A673 (cell line): Measurements from ENCODE around the gene PRKCI. TPM values are rescaled to one million over a fixed set of nuclear protein-coding genes. Genes with fewer than 3 reads are reported as not detected.

Experiments
- BruUV-seq: library from RNA; stranded (reverse); fragments of 400-500 nt; replicated peaks from 2 replicates; lab custom pipeline; 2021; lab: Mats Ljungman, UMichigan
- CTCF ChIA-PET: fragments of 300-600 bp; sonication (Branson Sonifier 250); formaldehyde crosslinking; loops from one replicate; lab custom pipeline; 2022; ENCODE audit warnings: antibody characterized with exemption; lab: Charles Lee
- POLR2A ChIA-PET: fragments of 300-600 bp; sonication (Branson Sonifier 250); formaldehyde crosslinking; loops from one replicate; lab custom pipeline; 2022; ENCODE audit warnings: antibody characterized with exemption; ENCODE audit not compliant: low non-redundant PET; lab: Charles Lee
- DNase-seq: peaks from one replicate; pipeline ENCODE4 v3.0.0-alpha.2; 2015; ENCODE audit warnings: low spot score
- H3K27ac ChIP-seq: fragments of 200-600 bp; sonication (generic); 2 replicates; pipeline ENCODE4 v1.5.1; 2016; ENCODE audit warnings: mixed run types, low read depth, mild to moderate bottlenecking, mixed read lengths, antibody characterized with exemption, low read length; ENCODE audit not compliant: poor library complexity, severe bottlenecking
- H3K27me3 ChIP-seq: fragments of 200-600 bp; sonication (generic); replicated peaks from 2 replicates; pipeline ENCODE4 v1.6.1; 2017; ENCODE audit warnings: mixed run types, low read depth, mild to moderate bottlenecking, mixed read lengths, antibody characterized with exemption, low read length; ENCODE audit not compliant: insufficient read depth, poor library complexity
- H3K36me3 ChIP-seq: fragments of 200-600 bp; sonication (generic); 2 replicates; pipeline ENCODE4 v1.6.1; 2016; ENCODE audit warnings: mixed run types, mild to moderate bottlenecking, mixed read lengths, antibody characterized with exemption, low read length; ENCODE audit not compliant: insufficient read depth, poor library complexity, severe bottlenecking
- H3K4me1 ChIP-seq: fragments of 200-600 bp; sonication (generic); 2 replicates; pipeline ENCODE4 v1.6.1; 2017; ENCODE audit warnings: mixed run types, mild to moderate bottlenecking, mixed read lengths, antibody characterized with exemption, low read length; ENCODE audit not compliant: insufficient read depth, poor library complexity, severe bottlenecking
- H3K4me3 ChIP-seq: fragments of 200-600 bp; sonication (generic); 2 replicates; pipeline ENCODE4 v1.5.1; 2016; ENCODE audit warnings: low read depth, mixed run types, mild to moderate bottlenecking, mixed read lengths, low read length; ENCODE audit not compliant: poor library complexity, severe bottlenecking
- H3K9me3 ChIP-seq: fragments of 200-600 bp; sonication (generic); 2 replicates; pipeline ENCODE4 v1.6.1; 2016; ENCODE audit warnings: mixed run types, low read depth, mild to moderate bottlenecking, mixed read lengths, antibody characterized with exemption, low read length; ENCODE audit not compliant: poor library complexity, severe bottlenecking
- CTCF ChIP-seq: fragments of 300-800, 200-600 bp; sonication (generic); conservative IDR thresholded peaks from 2 replicates; pipeline ENCODE4 v1.5.1; 2017; ENCODE audit warnings: low read depth, mild to moderate bottlenecking, antibody characterized with exemption, low read length, moderate library complexity, mixed read lengths
- EZH2 ChIP-seq: fragments of 200-600 bp; sonication (generic); IDR thresholded peaks from 2 replicates; pipeline ENCODE4 v1.6.1; 2017; ENCODE audit warnings: borderline replicate concordance, low read depth, mild to moderate bottlenecking, mixed read lengths, antibody characterized with exemption, low read length; ENCODE audit not compliant: poor library complexity, severe bottlenecking
- intact Hi-C: fragments of 100-400 bp; cut with micrococcal nuclease; formaldehyde crosslinking; loops from one replicate; pipeline ENCODE4 v1.10.0; 2022; ENCODE audit not compliant: unreplicated experiment
- total RNA-seq: library from RNA; stranded (reverse); gene quantifications from 2 replicates; pipeline ENCODE4 v1.2.3, GENCODE V29; 2021

The PRKCI gene
- total RNA-seq, 1 experiment from 2014 or later, result 48.2 TPM

- H3K9me3 ChIP-seq, result no peaks in the 10 kb centered on the region
- ChIA-PET CTCF (no interaction called here), POLR2A (no interaction called here)
- TF ChIP-seq EZH2, result no peak
- TF ChIP-seq CTCF, result no peak
- no TSS peak for BruUV-seq
- DNase-seq, result no peak
- H3K27ac ChIP-seq, result no peak overlapping the region
- intact Hi-C loops, result no loop called here
- H3K4me3 ChIP-seq, result no peak overlapping the region
- no peaks in the 10 kb centered on the region for H3K27me3 ChIP-seq
- H3K4me1 ChIP-seq, result no peaks in the 10 kb centered on the region
- peaks cover 14% of the 10 kb centered on the region for H3K36me3 ChIP-seq
These were observed 83.8 kb downstream of the PRKCI start for GRCh38 chr3:170306015-170306414.

DNA sequence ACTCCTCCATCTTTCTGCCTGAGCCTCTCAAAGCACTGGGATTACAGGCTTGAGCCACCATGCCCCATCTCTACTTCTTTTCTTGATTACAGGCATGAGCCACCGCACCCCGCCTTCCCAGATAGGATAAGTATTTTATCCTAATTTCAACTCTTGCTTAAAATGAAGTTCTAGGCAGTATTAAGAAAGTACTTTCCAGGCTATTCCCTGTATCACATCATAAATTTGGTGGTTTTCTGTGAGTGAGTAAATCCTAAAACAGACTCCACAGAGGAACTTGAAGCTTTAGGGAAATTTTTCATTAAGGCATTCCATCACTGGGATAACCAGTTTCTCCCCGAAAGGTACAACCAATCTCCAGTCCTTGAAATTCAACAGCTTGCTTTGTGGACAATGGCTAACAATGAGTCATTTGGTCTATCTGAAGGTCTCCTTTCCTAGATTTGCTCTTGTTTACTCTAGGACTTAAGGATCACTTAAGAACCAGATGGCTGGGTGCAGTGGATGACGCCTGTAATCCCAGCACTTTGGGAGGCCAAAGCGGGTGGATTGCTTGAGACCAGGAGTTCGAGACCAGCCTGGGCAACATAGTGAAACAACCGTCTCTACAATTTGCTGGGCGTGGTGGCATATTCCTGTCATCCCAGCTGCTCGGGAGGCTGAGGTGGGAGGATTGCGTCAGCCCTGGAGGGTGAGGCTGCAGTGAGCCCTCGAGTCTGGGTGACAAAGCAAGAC, 85.6 kb downstream of the PRKCI start:
- Histone ChIP-seq H3K9me3 (no peaks in the 10 kb centered on the region), H3K27me3 (no peaks in the 10 kb centered on the region), H3K27ac (no peak overlapping the region), H3K4me3 (no peak overlapping the region), H3K4me1 (no peaks in the 10 kb centered on the region), H3K36me3 (peaks cover 13% of the 10 kb centered on the region)
- no peak for DNase-seq
- ChIA-PET CTCF (no interaction called here), POLR2A (no interaction called here)
- intact Hi-C loops, result no loop called here
- TF ChIP-seq EZH2 (no peak), CTCF (no peak)
- no TSS peak for BruUV-seq

GRCh38 chr3:170309046-170309445, 86.8 kb downstream of the PRKCI start:
- Histone ChIP-seq H3K27me3 (no peaks in the 10 kb centered on the region), H3K4me3 (no peak overlapping the region), H3K27ac (no peak overlapping the region), H3K4me1 (no peaks in the 10 kb centered on the region), H3K9me3 (no peaks in the 10 kb centered on the region), H3K36me3 (peaks cover 4% of the 10 kb centered on the region)
- ChIA-PET POLR2A (no interaction called here), CTCF (no interaction called here)
- no peak for DNase-seq
- intact Hi-C loops, result no loop called here
- no TSS peak for BruUV-seq
- TF ChIP-seq EZH2 (no peak), CTCF (no peak)
